Measurements from ENCODE around the gene ATP8B2.
A peak's percentile ranks its signal among the peaks of the same experiment; 100 is the strongest.
"Not testable (repeated sequence)": the region's sequence is repeated elsewhere in the genome, so short reads cannot be mapped to it uniquely, and the experiment has no call there.

ATP8B2 gene

GRCh38 chr1:154324669-154325582 lies at the start of gene ATP8B2:
TSS of gene ATP8B2 (plus strand) at chr1:154325525. CDS start at chr1:154328142, 2,617 bp downstream.
- DNase-seq: peak; percentile 62

GRCh38 chr1:154276797-154277196 lies 48.5 kb upstream of the ATP8B2 start:
- DNase-seq: no peak

- not testable (repeated sequence) for DNase-seq
Measured at GRCh38 chr1:154287591-154287990, 37.7 kb upstream of the ATP8B2 start.

- no peak for DNase-seq
Measured at GRCh38 chr1:154288661-154289060, 36.7 kb upstream of the ATP8B2 start.

GRCh38 chr1:154290921-154291320 lies 34.4 kb upstream of the ATP8B2 start:
- no peak for DNase-seq

GRCh38 chr1:154295408-154296235 lies 29.7 kb upstream of the ATP8B2 start:
- DNase-seq: peak; percentile 8

- no peak for DNase-seq
Measured at GRCh38 chr1:154301582-154301981, 23.7 kb upstream of the ATP8B2 start.

GRCh38 chr1:154304664-154305337 lies 20.5 kb upstream of the ATP8B2 start:
- DNase-seq: no peak

- DNase-seq: no peak
Measured at GRCh38 chr1:154306151-154306550, 19.2 kb upstream of the ATP8B2 start.

GRCh38 chr1:154307670-154308270 lies 17.6 kb upstream of the ATP8B2 start:
- DNase-seq: not testable (repeated sequence)

- DNase-seq: not testable (repeated sequence)
Measured at GRCh38 chr1:154309136-154309535, 16.2 kb upstream of the ATP8B2 start.

GRCh38 chr1:154312229-154313065 lies 12.9 kb upstream of the ATP8B2 start:
- not testable (repeated sequence) for DNase-seq

- no peak for DNase-seq
Measured at GRCh38 chr1:154313066-154313356, 12.3 kb upstream of the ATP8B2 start.

GRCh38 chr1:154314226-154314625 lies 11.1 kb upstream of the ATP8B2 start:
- not testable (repeated sequence) for DNase-seq

GRCh38 chr1:154316704-154317103 lies 8.6 kb upstream of the ATP8B2 start:
- no peak for DNase-seq

GRCh38 chr1:154318386-154318785 lies 6.9 kb upstream of the ATP8B2 start:
- DNase-seq: no peak

- peak; percentile 15 for DNase-seq
Measured at GRCh38 chr1:154320882-154321608, 4.3 kb upstream of the ATP8B2 start, which contains the start of gene AQP10. TSS of gene AQP10 (plus strand) at chr1:154321093. CDS start at chr1:154321156, 63 bp downstream.

GRCh38 chr1:154321609-154321934 lies 3.8 kb upstream of the ATP8B2 start:
- not testable (repeated sequence) for DNase-seq

GRCh38 chr1:154323493-154323892 lies 1.8 kb upstream of the ATP8B2 start:
- DNase-seq: no peak

GRCh38 chr1:154324241-154324640 lies 1.1 kb upstream of the ATP8B2 start:
- no peak for DNase-seq

All from suppressor macrophage treated with lipopolysaccharide for 4 hours (primary cell).